Activated naive CD8-positive, alpha-beta T cell treated with anti-CD3 and anti-CD28 coated beads for 36 hours (primary cell): ENCODE data around the gene FCF1. TPM values are rescaled to one million over a fixed set of nuclear protein-coding genes. Genes with fewer than 3 reads are reported as not detected.

Experiments
- DNase-seq: peaks from one replicate; pipeline ENCODE4 v3.0.0; 2021
- H3K27ac Mint-ChIP-seq: one replicate; pipeline ENCODE4 v1.8.0; 2022; ENCODE audit warnings: mild to moderate bottlenecking, moderate library complexity, mixed read lengths
- H3K27me3 Mint-ChIP-seq: one replicate; pipeline ENCODE4 v1.8.0; 2022; ENCODE audit warnings: mild to moderate bottlenecking, mixed read lengths
- H3K36me3 Mint-ChIP-seq: one replicate; pipeline ENCODE4 v1.8.0; 2021; ENCODE audit warnings: mild to moderate bottlenecking, mixed read lengths
- H3K4me1 Mint-ChIP-seq: one replicate; pipeline ENCODE4 v1.8.0; 2021; ENCODE audit warnings: mixed read lengths
- H3K4me3 Mint-ChIP-seq: one replicate; pipeline ENCODE4 v1.8.0; 2022; ENCODE audit warnings: mild to moderate bottlenecking, moderate library complexity, mixed read lengths
- H3K9me3 Mint-ChIP-seq: one replicate; pipeline ENCODE4 v1.8.0; 2022; ENCODE audit warnings: mixed read lengths
- total RNA-seq, 2 experiments: library from RNA; stranded (reverse); gene quantifications; one replicate each; pipeline ENCODE4 v1.2.3, GENCODE V29; 2021

FCF1 gene
- 100 to 1,000 TPM in 1 of 2 experiments, 10 to 100 TPM in 1; 95.5 to 103 TPM for total RNA-seq

- Mint-ChIP-seq H3K27ac (peak within 1 kb of the TSS; percentile 95), H3K4me1 (peaks cover 37% of the 10 kb centered on the region), H3K36me3 (peaks cover 13% of the 10 kb centered on the region), H3K4me3 (peak within 1 kb of the TSS; percentile 98), H3K27me3 (no peaks in the 10 kb centered on the region), H3K9me3 (no peaks in the 10 kb centered on the region)
- DNase-seq, result peak; percentile 84
Observed at GRCh38 chr14:74712499-74713394, at the start of gene FCF1, which contains the start of gene AREL1. TSS of gene FCF1 (plus strand) at chr14:74713144. CDS start at chr14:74713198, 54 bp downstream. TSS of gene AREL1 (minus strand) at chr14:74713080. CDS start at chr14:74685615, 27,465 bp downstream.

GRCh38 chr14:74663884-74664283 is 49.1 kb upstream of the FCF1 start:
- peaks cover 8% of the 10 kb centered on the region for H3K4me1 Mint-ChIP-seq
- no peaks in the 10 kb centered on the region for H3K27me3 Mint-ChIP-seq
- no peaks in the 10 kb centered on the region for H3K9me3 Mint-ChIP-seq
- no peak for DNase-seq
- no peak overlapping the region for H3K4me3 Mint-ChIP-seq
- peaks cover 21% of the 10 kb centered on the region for H3K36me3 Mint-ChIP-seq
- H3K27ac Mint-ChIP-seq, result no peak overlapping the region

- no peaks in the 10 kb centered on the region for H3K27me3 Mint-ChIP-seq
- no peak for DNase-seq
- peaks cover 24% of the 10 kb centered on the region for H3K36me3 Mint-ChIP-seq
- no peaks in the 10 kb centered on the region for H3K9me3 Mint-ChIP-seq
- H3K27ac Mint-ChIP-seq, result peak overlapping the region; percentile 44
- H3K4me3 Mint-ChIP-seq, result no peak overlapping the region
- peaks cover 8% of the 10 kb centered on the region for H3K4me1 Mint-ChIP-seq
Observed at GRCh38 chr14:74664717-74665116, 48.2 kb upstream of the FCF1 start.

- DNase-seq, result no peak
- Mint-ChIP-seq H3K27me3 (no peaks in the 10 kb centered on the region), H3K36me3 (peaks cover 17% of the 10 kb centered on the region), H3K4me3 (no peak overlapping the region), H3K27ac (peak overlapping the region; percentile 59), H3K4me1 (peaks cover 8% of the 10 kb centered on the region), H3K9me3 (no peaks in the 10 kb centered on the region)
Observed at GRCh38 chr14:74667758-74668157, 45.2 kb upstream of the FCF1 start.

- H3K4me1 Mint-ChIP-seq, result peaks cover 8% of the 10 kb centered on the region
- H3K27me3 Mint-ChIP-seq, result no peaks in the 10 kb centered on the region
- no peak overlapping the region for H3K27ac Mint-ChIP-seq
- H3K36me3 Mint-ChIP-seq, result peaks cover 17% of the 10 kb centered on the region
- DNase-seq, result no peak
- no peaks in the 10 kb centered on the region for H3K9me3 Mint-ChIP-seq
- no peak overlapping the region for H3K4me3 Mint-ChIP-seq
Observed at GRCh38 chr14:74669256-74669655, 43.7 kb upstream of the FCF1 start.

- Mint-ChIP-seq H3K4me1 (peaks cover 8% of the 10 kb centered on the region), H3K36me3 (peaks cover 15% of the 10 kb centered on the region), H3K27ac (no peak overlapping the region), H3K9me3 (no peaks in the 10 kb centered on the region), H3K4me3 (no peak overlapping the region), H3K27me3 (no peaks in the 10 kb centered on the region)
- no peak for DNase-seq
Observed at GRCh38 chr14:74669846-74670245, 43.1 kb upstream of the FCF1 start.

- H3K4me3 Mint-ChIP-seq, result no peak overlapping the region
- no peaks in the 10 kb centered on the region for H3K27me3 Mint-ChIP-seq
- H3K9me3 Mint-ChIP-seq, result no peaks in the 10 kb centered on the region
- no peak overlapping the region for H3K27ac Mint-ChIP-seq
- no peak for DNase-seq
- H3K4me1 Mint-ChIP-seq, result peaks cover 10% of the 10 kb centered on the region
- H3K36me3 Mint-ChIP-seq, result peaks cover 19% of the 10 kb centered on the region
Observed at GRCh38 chr14:74670726-74671411, 42.1 kb upstream of the FCF1 start.

GRCh38 chr14:74671789-74672188 is 41.2 kb upstream of the FCF1 start:
- no peak overlapping the region for H3K27ac Mint-ChIP-seq
- H3K27me3 Mint-ChIP-seq, result no peaks in the 10 kb centered on the region
- no peaks in the 10 kb centered on the region for H3K9me3 Mint-ChIP-seq
- H3K4me1 Mint-ChIP-seq, result peaks cover 10% of the 10 kb centered on the region
- no peak for DNase-seq
- no peak overlapping the region for H3K4me3 Mint-ChIP-seq
- H3K36me3 Mint-ChIP-seq, result peaks cover 16% of the 10 kb centered on the region

- Mint-ChIP-seq H3K4me1 (peaks cover 2% of the 10 kb centered on the region), H3K27ac (no peak overlapping the region), H3K36me3 (peaks cover 7% of the 10 kb centered on the region), H3K4me3 (no peak overlapping the region), H3K27me3 (no peaks in the 10 kb centered on the region), H3K9me3 (no peaks in the 10 kb centered on the region)
- no peak for DNase-seq
Observed at GRCh38 chr14:74673768-74674167, 39.2 kb upstream of the FCF1 start.

- Mint-ChIP-seq H3K36me3 (peaks cover 4% of the 10 kb centered on the region), H3K9me3 (no peaks in the 10 kb centered on the region)
Observed at GRCh38 chr14:74675219-74675618, 37.7 kb upstream of the FCF1 start.

GRCh38 chr14:74682169-74682952 is 30.6 kb upstream of the FCF1 start:
- peaks cover 23% of the 10 kb centered on the region for H3K36me3 Mint-ChIP-seq
- H3K27me3 Mint-ChIP-seq, result no peaks in the 10 kb centered on the region
- no peak overlapping the region for H3K4me3 Mint-ChIP-seq
- no peak overlapping the region for H3K27ac Mint-ChIP-seq
- peaks cover 28% of the 10 kb centered on the region for H3K4me1 Mint-ChIP-seq
- DNase-seq, result no peak
- H3K9me3 Mint-ChIP-seq, result no peaks in the 10 kb centered on the region

More at GRCh38 chr14:74675219-74675618, 37.7 kb upstream of the FCF1 start:
- no peaks in the 10 kb centered on the region for H3K27me3 Mint-ChIP-seq
- H3K27ac Mint-ChIP-seq, result no peak overlapping the region
- no peak for DNase-seq
- H3K4me1 Mint-ChIP-seq, result peaks cover 2% of the 10 kb centered on the region
- H3K4me3 Mint-ChIP-seq, result no peak overlapping the region

- no peak for DNase-seq
- H3K36me3 Mint-ChIP-seq, result peaks cover 23% of the 10 kb centered on the region
Observed at GRCh38 chr14:74683406-74683805, 29.5 kb upstream of the FCF1 start.

GRCh38 chr14:74684434-74684833 is 28.5 kb upstream of the FCF1 start:
- Mint-ChIP-seq H3K36me3 (peaks cover 26% of the 10 kb centered on the region), H3K27ac (peak overlapping the region; percentile 30), H3K4me3 (peak overlapping the region; percentile 36), H3K4me1 (peaks cover 28% of the 10 kb centered on the region), H3K27me3 (no peaks in the 10 kb centered on the region), H3K9me3 (no peaks in the 10 kb centered on the region)
- no peak for DNase-seq

More at GRCh38 chr14:74683406-74683805, 29.5 kb upstream of the FCF1 start:
- no peak overlapping the region for H3K4me3 Mint-ChIP-seq
- H3K27me3 Mint-ChIP-seq, result no peaks in the 10 kb centered on the region
- H3K4me1 Mint-ChIP-seq, result peaks cover 28% of the 10 kb centered on the region
- H3K27ac Mint-ChIP-seq, result peak overlapping the region; percentile 13
- no peaks in the 10 kb centered on the region for H3K9me3 Mint-ChIP-seq

GRCh38 chr14:74685056-74685455 is 27.9 kb upstream of the FCF1 start:
- no peak for DNase-seq
- no peak overlapping the region for H3K27ac Mint-ChIP-seq
- peaks cover 26% of the 10 kb centered on the region for H3K36me3 Mint-ChIP-seq
- H3K4me1 Mint-ChIP-seq, result peaks cover 28% of the 10 kb centered on the region
- no peaks in the 10 kb centered on the region for H3K9me3 Mint-ChIP-seq
- no peak overlapping the region for H3K4me3 Mint-ChIP-seq
- no peaks in the 10 kb centered on the region for H3K27me3 Mint-ChIP-seq
